H9 (cell line): Measurements from ENCODE around the gene CREB5. TPM values are rescaled to one million over a fixed set of nuclear protein-coding genes. Genes with fewer than 3 reads are reported as not detected.

Experiments used
- DNase-seq: peaks from one replicate; pipeline ENCODE4 v3.0.0-alpha.2; 2017
- H2AFZ ChIP-seq: one replicate; pipeline ENCODE4 v1.6.1; 2013; ENCODE audit warnings: mild to moderate bottlenecking, low read length, control low read depth, moderate library complexity
- H2AK5ac ChIP-seq: 2 replicates; pipeline ENCODE4 v1.6.1; 2013; ENCODE audit warnings: low read length, control low read depth, mixed read lengths; ENCODE audit not compliant: insufficient read length
- H2BK120ac ChIP-seq: one replicate; pipeline ENCODE4 v1.6.1; 2013; ENCODE audit warnings: low read depth, mild to moderate bottlenecking, low read length, control low read depth, inconsistent platforms; ENCODE audit not compliant: poor library complexity, severe bottlenecking
- H2BK12ac ChIP-seq: 2 replicates; pipeline ENCODE4 v1.6.1; 2013; ENCODE audit warnings: low read length, control low read depth, mixed read lengths, low read depth; ENCODE audit not compliant: insufficient read length
- H2BK15ac ChIP-seq: 2 replicates; pipeline ENCODE4 v1.6.1; 2013; ENCODE audit warnings: low read depth, low read length, control low read depth
- H2BK20ac ChIP-seq: one replicate; pipeline ENCODE4 v1.6.1; 2013; ENCODE audit warnings: low read depth, mild to moderate bottlenecking, low read length, control low read depth, inconsistent platforms; ENCODE audit not compliant: poor library complexity, severe bottlenecking
- H2BK5ac ChIP-seq: 2 replicates; pipeline ENCODE4 v1.6.1; 2013; ENCODE audit warnings: low read length, control low read depth, mixed read lengths; ENCODE audit not compliant: insufficient read length
- H3K14ac ChIP-seq: 2 replicates; pipeline ENCODE4 v1.6.1; 2013; ENCODE audit warnings: low read length, control low read depth; ENCODE audit not compliant: insufficient read depth
- H3K18ac ChIP-seq: 2 replicates; pipeline ENCODE4 v1.6.1; 2013; ENCODE audit warnings: low read depth, mild to moderate bottlenecking, mixed read lengths, low read length, control low read depth; ENCODE audit not compliant: insufficient read length
- H3K23ac ChIP-seq: 2 replicates; pipeline ENCODE4 v1.6.1; 2013; ENCODE audit warnings: low read length, control low read depth, mixed read lengths, low read depth; ENCODE audit not compliant: insufficient read length
- H3K23me2 ChIP-seq: 2 replicates; pipeline ENCODE4 v1.6.1; 2013; ENCODE audit warnings: low read depth, mild to moderate bottlenecking, mixed read lengths, low read length, control low read depth; ENCODE audit not compliant: insufficient read length, poor library complexity, severe bottlenecking
- H3K27ac ChIP-seq: 2 replicates; pipeline ENCODE4 v1.5.1; 2013; ENCODE audit warnings: low read length, control low read depth, mixed read lengths, low read depth; ENCODE audit not compliant: insufficient read length
- H3K27me3 ChIP-seq: 2 replicates; pipeline ENCODE4 v1.6.1; 2013; ENCODE audit warnings: low read length, control low read depth, inconsistent platforms; ENCODE audit not compliant: insufficient read depth
- H3K4ac ChIP-seq: 2 replicates; pipeline ENCODE4 v1.6.1; 2013; ENCODE audit warnings: low read depth, mild to moderate bottlenecking, control low read depth, inconsistent platforms, low read length, moderate library complexity
- H3K4me1 ChIP-seq: 2 replicates; pipeline ENCODE4 v1.6.1; 2013; ENCODE audit warnings: low read length, control low read depth, inconsistent platforms; ENCODE audit not compliant: insufficient read depth
- H3K4me2 ChIP-seq: 2 replicates; pipeline ENCODE4 v1.6.1; 2013; ENCODE audit warnings: low read length, control low read depth, mixed read lengths; ENCODE audit not compliant: insufficient read length, insufficient read depth
- H3K56ac ChIP-seq: 2 replicates; pipeline ENCODE4 v1.6.1; 2013; ENCODE audit warnings: low read depth, mild to moderate bottlenecking, mixed read lengths, low read length, control low read depth; ENCODE audit not compliant: insufficient read length
- H3K79me1 ChIP-seq: 2 replicates; pipeline ENCODE4 v1.6.1; 2013; ENCODE audit warnings: low read depth, mild to moderate bottlenecking, moderate library complexity, low read length, control low read depth, inconsistent platforms; ENCODE audit not compliant: insufficient read depth, poor library complexity, severe bottlenecking
- H3K79me2 ChIP-seq: 2 replicates; pipeline ENCODE4 v1.6.1; 2013; ENCODE audit warnings: low read length, control low read depth, inconsistent platforms; ENCODE audit not compliant: insufficient read depth
- H3K9ac ChIP-seq: 2 replicates; pipeline ENCODE4 v1.6.1; 2013; ENCODE audit warnings: low read length, control low read depth, mixed read lengths; ENCODE audit not compliant: insufficient read length; ENCODE audit errors: extremely low read depth
- H3K9me3 ChIP-seq: one replicate; pipeline ENCODE4 v1.6.1; 2013; ENCODE audit warnings: low read depth, low read length, inconsistent platforms; ENCODE audit not compliant: control insufficient read depth
- H3T11ph ChIP-seq: one replicate; pipeline ENCODE4 v1.6.1; 2013; ENCODE audit warnings: mild to moderate bottlenecking, low read length, control low read depth, inconsistent platforms
- H4K20me1 ChIP-seq: one replicate; pipeline ENCODE4 v1.6.1; 2013; ENCODE audit not compliant: control insufficient read depth, insufficient read length, insufficient read depth
- H4K5ac ChIP-seq: 2 replicates; pipeline ENCODE4 v1.6.1; 2013; ENCODE audit warnings: low read depth, mild to moderate bottlenecking, mixed read lengths, low read length, control low read depth; ENCODE audit not compliant: insufficient read length
- H4K8ac ChIP-seq: replicated peaks from 2 replicates; pipeline ENCODE4 v1.6.1; 2013; ENCODE audit warnings: low read length, control low read depth, mixed read lengths, low read depth; ENCODE audit not compliant: insufficient read length
- H4K91ac ChIP-seq: 2 replicates; pipeline ENCODE4 v1.6.1; 2013; ENCODE audit warnings: low read depth, mild to moderate bottlenecking, moderate library complexity, mixed read lengths, low read length, control low read depth; ENCODE audit not compliant: insufficient read length
- H3K27ac Mint-ChIP-seq, 3 experiments: 2 replicates in 2 of 3; 3 replicates in 1 of 3; pipeline ENCODE4 v1.8.0; 2020 to 2021; ENCODE audit warnings: mixed read lengths in 3 of 3, mild to moderate bottlenecking in 1 of 3, moderate library complexity in 1 of 3
- H3K27me3 Mint-ChIP-seq: 2 replicates; pipeline ENCODE4 v1.8.0; 2021; ENCODE audit warnings: low read depth, mild to moderate bottlenecking, moderate library complexity, mixed read lengths
- H3K36me3 Mint-ChIP-seq, 3 experiments: 2 replicates in 2 of 3; 3 replicates in 1 of 3; pipeline ENCODE4 v1.8.0; 2020 to 2021; ENCODE audit warnings: low read depth in 3 of 3, mixed read lengths in 3 of 3; ENCODE audit not compliant: insufficient read depth in 1 of 3
- H3K4me1 Mint-ChIP-seq, 2 experiments: 2 replicates each; pipeline ENCODE4 v1.8.0; 2020; ENCODE audit warnings: mixed read lengths in 2 of 2
- H3K4me3 Mint-ChIP-seq, 2 experiments: 2 replicates in 1 of 2; 3 replicates in 1 of 2; pipeline ENCODE4 v1.8.0; 2020 to 2021; ENCODE audit warnings: mild to moderate bottlenecking in 2 of 2, mixed read lengths in 2 of 2, moderate library complexity in 1 of 2
- H3K9me3 Mint-ChIP-seq, 2 experiments: 2 replicates in 1 of 2; 3 replicates in 1 of 2; pipeline ENCODE4 v1.8.0; 2020; ENCODE audit warnings: mild to moderate bottlenecking in 2 of 2, mixed read lengths in 2 of 2, moderate library complexity in 1 of 2
- CTCF ChIP-seq: fragments of 200-600 bp; sonication (generic); conservative IDR thresholded peaks from 3 replicates; pipeline ENCODE4 v1.8.0; 2021; ENCODE audit warnings: antibody characterized with exemption, mild to moderate bottlenecking
- WGBS: extraction: QIAGEN DNeasy Blood & Tissue Kit; methylation state at CpG from one replicate; pipeline ENCODE4 v1.1.7; 2013; ENCODE audit warnings: missing lambda C conversion rate, low lambda C conversion rate, mixed read lengths; ENCODE audit not compliant: insufficient read length; ENCODE audit errors: extremely low coverage; 5-methylcytosine and 5-hydroxymethylcytosine counted together
- total RNA-seq: library from RNA; stranded (reverse); gene quantifications from 2 replicates; pipeline ENCODE4 v1.2.1, GENCODE V29; 2021

CREB5 gene
- total RNA-seq, 1 experiment from 2014 or later, result 4.0 TPM

GRCh38 chr7:28533731-28534531, 121.6 kb downstream of the CREB5 start:
- Mint-ChIP-seq H3K36me3 (peaks cover 4 to 12% (median 4%) of the 10 kb centered on the region in 3 experiments; a peak in 4 of 7 replicates), H3K4me3 (no peak overlapping the region), H3K9me3 (peaks cover 9 to 10% of the 10 kb centered on the region in 2 experiments; a peak in 4 of 5 replicates), H3K27ac (no peak overlapping the region), H3K27me3 (peaks cover 5% of the 10 kb centered on the region), H3K4me1 (peaks cover 21 to 23% of the 10 kb centered on the region in 2 experiments)
- Histone ChIP-seq H2BK5ac (no peak overlapping the region), H4K8ac (no peak overlapping the region), H3K23me2 (no peaks in the 10 kb centered on the region), H2BK20ac (no peak overlapping the region), H2BK120ac (no peak overlapping the region), H2BK15ac (no peak overlapping the region), H3K56ac (no peak overlapping the region), H3K18ac (no peak overlapping the region), H3K27me3 (no peaks in the 10 kb centered on the region), H3T11ph (no peak overlapping the region), H3K79me1 (no peaks in the 10 kb centered on the region), H4K20me1 (no peaks in the 10 kb centered on the region), H3K4me1 (peaks cover 10% of the 10 kb centered on the region; the same call in 1 of the 2 replicates), H4K5ac (no peak overlapping the region), H2AK5ac (no peak overlapping the region), H2AFZ (no peak overlapping the region), H3K14ac (no peak overlapping the region), H2BK12ac (no peak overlapping the region), H3K4ac (no peak overlapping the region), H3K27ac (no peak overlapping the region), H3K9ac (no peak overlapping the region), H3K79me2 (no peaks in the 10 kb centered on the region), H3K4me2 (no peak overlapping the region), H3K9me3 (no peaks in the 10 kb centered on the region), H4K91ac (no peak overlapping the region), H3K23ac (no peak overlapping the region)
- DNase-seq, result no peak
- no peak for TF ChIP-seq CTCF
- WGBS, result no CpG with 5 or more reads among the region's 6 CpGs
